C4-2B (cell line): Measurements from ENCODE around the gene GTF2H3.

Experiments used
- CTCF ChIP-seq: fragments of 450-650 bp; conservative IDR thresholded peaks from 2 replicates; pipeline ENCODE4 v1.5.1; 2017; ENCODE audit warnings: mild to moderate bottlenecking
- ZFX ChIP-seq: fragments of 450-650 bp; IDR thresholded peaks from 2 replicates; pipeline ENCODE4 v1.6.1; 2017

- no peak for TF ChIP-seq CTCF
- no peak for TF ChIP-seq ZFX
Measured at GRCh38 chr12:123598522-123598921, 35.1 kb upstream of the GTF2H3 start.
